Islet precursor cell (in vitro differentiated cells): ENCODE results near the gene CMPK1.
"Not testable (repeated sequence)": the region's sequence is repeated elsewhere in the genome, so short reads cannot be mapped to it uniquely, and the experiment has no call there.

Source experiments
- DNase-seq: peaks from one replicate; pipeline ENCODE4 v3.0.0-alpha.2; 2018

Gene CMPK1

GRCh38 chr1:47338249-47339077 is 4.9 kb downstream of the CMPK1 start:
- no peak for DNase-seq

- DNase-seq, result no peak
Observed at GRCh38 chr1:47340227-47340626, 6.6 kb downstream of the CMPK1 start.

GRCh38 chr1:47346979-47347378 is 13.4 kb downstream of the CMPK1 start:
- DNase-seq, result not testable (repeated sequence)

GRCh38 chr1:47347735-47348134 is 14.1 kb downstream of the CMPK1 start:
- no peak for DNase-seq

GRCh38 chr1:47348246-47348645 is 14.7 kb downstream of the CMPK1 start:
- no peak for DNase-seq

- no peak for DNase-seq
Observed at GRCh38 chr1:47351305-47351704, 17.7 kb downstream of the CMPK1 start.

GRCh38 chr1:47361380-47361779 is 27.8 kb downstream of the CMPK1 start:
- DNase-seq, result no peak

GRCh38 chr1:47362828-47363227 is 29.2 kb downstream of the CMPK1 start:
- DNase-seq, result no peak

GRCh38 chr1:47367651-47368050 is 34.1 kb downstream of the CMPK1 start:
- DNase-seq, result no peak

- DNase-seq, result no peak
Observed at GRCh38 chr1:47371016-47371517, 37.5 kb downstream of the CMPK1 start.

- no peak for DNase-seq
Observed at GRCh38 chr1:47374501-47374900, 40.9 kb downstream of the CMPK1 start.

- no peak for DNase-seq
Observed at GRCh38 chr1:47378147-47378546, 44.6 kb downstream of the CMPK1 start.

GRCh38 chr1:47380699-47381098 is 47.1 kb downstream of the CMPK1 start:
- no peak for DNase-seq

- no peak for DNase-seq
Observed at GRCh38 chr1:47382399-47382983, 48.9 kb downstream of the CMPK1 start.

- no peak for DNase-seq
Observed at GRCh38 chr1:47384083-47384482, 50.5 kb downstream of the CMPK1 start.

- DNase-seq, result no peak
Observed at GRCh38 chr1:47385020-47385419, 51.4 kb downstream of the CMPK1 start.

GRCh38 chr1:47386268-47386667 is 52.7 kb downstream of the CMPK1 start:
- no peak for DNase-seq

- DNase-seq, result no peak
Observed at GRCh38 chr1:47388030-47388890, 54.7 kb downstream of the CMPK1 start.

- DNase-seq, result peak; percentile 87
Observed at GRCh38 chr1:47388891-47389238, 55.3 kb downstream of the CMPK1 start.

- DNase-seq, result no peak
Observed at GRCh38 chr1:47389731-47390130, 56.1 kb downstream of the CMPK1 start.

GRCh38 chr1:47390843-47391242 is 57.3 kb downstream of the CMPK1 start:
- no peak for DNase-seq

- DNase-seq, result peak; percentile 42
Observed at GRCh38 chr1:47393141-47393540, 59.6 kb downstream of the CMPK1 start.

- DNase-seq, result no peak
Observed at GRCh38 chr1:47395433-47395832, 61.8 kb downstream of the CMPK1 start.
